ENCODE results near the gene CYP2A7. TPM values are rescaled to one million over a fixed set of nuclear protein-coding genes. Genes with fewer than 3 reads are reported as not detected.
"Not testable (repeated sequence)": the region's sequence is repeated elsewhere in the genome, so short reads cannot be mapped to it uniquely, and the experiment has no call there.

CYP2A7 gene
- total RNA-seq, 1 experiment from 2014 or later = not detected

DNA sequence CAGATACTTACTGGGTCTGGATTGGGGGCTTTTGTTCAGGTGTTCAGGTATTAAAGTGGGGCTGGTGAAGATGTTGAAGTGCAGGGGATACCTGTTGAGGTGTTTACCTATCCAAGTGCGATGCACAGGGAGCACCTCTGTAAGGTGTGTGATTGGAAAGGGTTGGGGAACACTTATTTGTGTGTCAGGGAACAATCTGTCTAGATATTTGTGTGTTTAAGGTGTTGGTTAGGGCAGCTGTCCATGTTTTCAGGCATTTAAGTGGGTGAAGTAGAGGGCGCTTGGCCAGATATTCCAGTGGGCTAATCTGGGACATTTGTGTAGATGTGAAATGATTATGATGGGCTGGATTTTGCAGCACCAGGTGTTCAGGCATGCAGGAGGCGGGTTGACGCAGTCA is 2.7 kb downstream of the CYP2A7 start:
- intact Hi-C loops (cut with micrococcal nuclease); H3K9me3 ChIP-seq (ENCODE audit: control insufficient read depth in 1 of 2, insufficient read depth in 1 of 2, low read depth in 1 of 2, low read length in 2 of 2); H3K4me3 ChIP-seq (replicated peaks in 1 of 2; ENCODE audit: low read depth in 1 of 2, low read length in 2 of 2); CTCF ChIA-PET; BruUV-seq (replicated peaks); H3K4me2 ChIP-seq (ENCODE audit: low read length); H2AFZ ChIP-seq (ENCODE audit: low read depth, low read length, poor library complexity, severe bottlenecking); RAD21 ChIA-PET (ENCODE audit: low non-redundant PET in 1 of 2, low total read pairs in 2 of 2, uncharacterized antibody in 2 of 2, unreplicated experiment in 2 of 2); H4K20me1 ChIP-seq (ENCODE audit: insufficient read depth); ATAC-seq; POLR2A ChIA-PET; DNase-seq (ENCODE audit: low read depth, low spot score); H3K9ac ChIP-seq (ENCODE audit: low read length); H3K4me1 ChIP-seq (ENCODE audit: control insufficient read depth in 1 of 2, insufficient read depth in 2 of 2, low read length in 2 of 2); H3K79me2 ChIP-seq (ENCODE audit: insufficient read depth, low read length); H3K27ac ChIP-seq (ENCODE audit: low read depth, low read length); H3K36me3 ChIP-seq (ENCODE audit: control insufficient read depth in 1 of 2, insufficient read depth in 2 of 2, low read length in 2 of 2); H3K9me2 ChIP-seq (ENCODE audit: insufficient read depth): not testable (repeated sequence)
- peaks cover 20% of the 10 kb centered on the region; the same call in 1 of the 2 replicates for H3K27me3 ChIP-seq (ENCODE audit: insufficient read depth, low read length)

- H2AFZ ChIP-seq (ENCODE audit: low read depth, low read length, poor library complexity, severe bottlenecking); H3K27ac ChIP-seq (ENCODE audit: low read depth, low read length); H3K27me3 ChIP-seq (ENCODE audit: insufficient read depth, low read length); DNase-seq (ENCODE audit: low read depth, low spot score); H3K9me2 ChIP-seq (ENCODE audit: insufficient read depth); H3K9me3 ChIP-seq (ENCODE audit: control insufficient read depth in 1 of 2, insufficient read depth in 1 of 2, low read depth in 1 of 2, low read length in 2 of 2); BruUV-seq (replicated peaks); H3K79me2 ChIP-seq (ENCODE audit: insufficient read depth, low read length); RAD21 ChIA-PET (ENCODE audit: low non-redundant PET in 1 of 2, low total read pairs in 2 of 2, uncharacterized antibody in 2 of 2, unreplicated experiment in 2 of 2); H3K4me3 ChIP-seq (replicated peaks in 1 of 2; ENCODE audit: low read depth in 1 of 2, low read length in 2 of 2); POLR2A ChIA-PET; H3K4me2 ChIP-seq (ENCODE audit: low read length); H3K36me3 ChIP-seq (ENCODE audit: control insufficient read depth in 1 of 2, insufficient read depth in 2 of 2, low read length in 2 of 2); H3K9ac ChIP-seq (ENCODE audit: low read length); intact Hi-C loops (cut with micrococcal nuclease); H3K4me1 ChIP-seq (ENCODE audit: control insufficient read depth in 1 of 2, insufficient read depth in 2 of 2, low read length in 2 of 2); ATAC-seq; CTCF ChIA-PET; H4K20me1 ChIP-seq (ENCODE audit: insufficient read depth): not testable (repeated sequence)
Observed at GRCh38 chr19:40875526-40875951, 6.5 kb downstream of the CYP2A7 start.

DNA sequence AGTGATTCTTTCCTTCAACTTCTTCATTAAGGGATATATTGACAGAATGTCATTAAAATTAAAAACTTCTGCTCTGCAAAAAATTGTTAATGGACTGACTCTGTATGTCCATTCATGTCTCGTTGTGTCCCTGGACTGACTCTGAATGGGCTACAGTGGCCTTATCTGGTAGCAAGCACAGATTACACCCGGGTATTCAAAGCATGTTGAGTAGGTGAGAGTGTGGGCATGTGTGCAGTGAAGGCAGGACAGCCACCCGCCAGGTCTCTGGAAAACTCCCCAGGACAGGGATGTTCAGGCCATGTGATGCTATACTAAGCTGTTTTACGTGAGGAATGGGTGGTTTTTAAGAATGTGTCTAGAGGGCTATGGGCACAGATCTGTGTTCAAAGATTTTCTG is 7.2 kb downstream of the CYP2A7 start:
- RAD21 ChIA-PET (ENCODE audit: low non-redundant PET in 1 of 2, low total read pairs in 2 of 2, uncharacterized antibody in 2 of 2, unreplicated experiment in 2 of 2); ATAC-seq; H3K27me3 ChIP-seq (ENCODE audit: insufficient read depth, low read length); H3K9ac ChIP-seq (ENCODE audit: low read length); CTCF ChIA-PET; H3K9me2 ChIP-seq (ENCODE audit: insufficient read depth); H3K4me1 ChIP-seq (ENCODE audit: control insufficient read depth in 1 of 2, insufficient read depth in 2 of 2, low read length in 2 of 2); H3K36me3 ChIP-seq (ENCODE audit: control insufficient read depth in 1 of 2, insufficient read depth in 2 of 2, low read length in 2 of 2); H3K9me3 ChIP-seq (ENCODE audit: control insufficient read depth in 1 of 2, insufficient read depth in 1 of 2, low read depth in 1 of 2, low read length in 2 of 2); DNase-seq (ENCODE audit: low read depth, low spot score); intact Hi-C loops (cut with micrococcal nuclease); BruUV-seq (replicated peaks); H3K4me2 ChIP-seq (ENCODE audit: low read length); POLR2A ChIA-PET; H4K20me1 ChIP-seq (ENCODE audit: insufficient read depth); H3K79me2 ChIP-seq (ENCODE audit: insufficient read depth, low read length); H3K27ac ChIP-seq (ENCODE audit: low read depth, low read length); H3K4me3 ChIP-seq (replicated peaks in 1 of 2; ENCODE audit: low read depth in 1 of 2, low read length in 2 of 2); H2AFZ ChIP-seq (ENCODE audit: low read depth, low read length, poor library complexity, severe bottlenecking): not testable (repeated sequence)

- H3K4me3 ChIP-seq (replicated peaks in 1 of 2; ENCODE audit: low read depth in 1 of 2, low read length in 2 of 2); H3K27me3 ChIP-seq (ENCODE audit: insufficient read depth, low read length); DNase-seq (ENCODE audit: low read depth, low spot score); H3K27ac ChIP-seq (ENCODE audit: low read depth, low read length); intact Hi-C loops (cut with micrococcal nuclease); H3K4me1 ChIP-seq (ENCODE audit: control insufficient read depth in 1 of 2, insufficient read depth in 2 of 2, low read length in 2 of 2); H3K9ac ChIP-seq (ENCODE audit: low read length); CTCF ChIA-PET; H2AFZ ChIP-seq (ENCODE audit: low read depth, low read length, poor library complexity, severe bottlenecking); H3K36me3 ChIP-seq (ENCODE audit: control insufficient read depth in 1 of 2, insufficient read depth in 2 of 2, low read length in 2 of 2); H3K79me2 ChIP-seq (ENCODE audit: insufficient read depth, low read length); H3K4me2 ChIP-seq (ENCODE audit: low read length); H3K9me3 ChIP-seq (ENCODE audit: control insufficient read depth in 1 of 2, insufficient read depth in 1 of 2, low read depth in 1 of 2, low read length in 2 of 2); H4K20me1 ChIP-seq (ENCODE audit: insufficient read depth); RAD21 ChIA-PET (ENCODE audit: low non-redundant PET in 1 of 2, low total read pairs in 2 of 2, uncharacterized antibody in 2 of 2, unreplicated experiment in 2 of 2); H3K9me2 ChIP-seq (ENCODE audit: insufficient read depth); POLR2A ChIA-PET; BruUV-seq (replicated peaks); ATAC-seq: not testable (repeated sequence)
Observed at GRCh38 chr19:40873873-40874272, 8.2 kb downstream of the CYP2A7 start.

All from HCT116 (cell line).